ENCODE results near the gene ITPK1. TPM values are rescaled to one million over a fixed set of nuclear protein-coding genes. Genes with fewer than 3 reads are reported as not detected.

Gene ITPK1
- total RNA-seq, 4 donors from 2014 or later = 32.6 to 94.9 (median 54.6) TPM

DNA sequence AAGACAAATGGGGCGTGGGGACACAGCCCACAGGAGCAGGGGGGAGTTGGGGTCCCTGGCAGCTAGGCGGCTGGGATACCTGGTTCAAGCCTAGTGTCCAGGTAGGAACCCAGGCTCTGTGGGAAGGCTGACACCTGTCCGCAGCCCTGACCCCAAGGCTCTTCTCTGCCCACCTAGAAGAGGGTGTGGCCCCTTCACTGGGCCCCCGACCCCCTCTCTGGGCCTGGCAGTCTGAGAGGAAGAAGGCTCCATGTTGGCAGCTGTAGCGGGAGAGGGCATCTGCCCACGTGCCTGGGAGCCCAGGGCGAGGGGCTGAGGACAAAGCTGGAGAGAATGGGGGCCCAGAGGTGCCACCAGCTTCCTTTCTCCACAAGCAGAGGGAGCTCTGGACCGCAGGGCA lies 182.2 kb downstream of the ITPK1 start:
- TF ChIP-seq, protein P1, sequence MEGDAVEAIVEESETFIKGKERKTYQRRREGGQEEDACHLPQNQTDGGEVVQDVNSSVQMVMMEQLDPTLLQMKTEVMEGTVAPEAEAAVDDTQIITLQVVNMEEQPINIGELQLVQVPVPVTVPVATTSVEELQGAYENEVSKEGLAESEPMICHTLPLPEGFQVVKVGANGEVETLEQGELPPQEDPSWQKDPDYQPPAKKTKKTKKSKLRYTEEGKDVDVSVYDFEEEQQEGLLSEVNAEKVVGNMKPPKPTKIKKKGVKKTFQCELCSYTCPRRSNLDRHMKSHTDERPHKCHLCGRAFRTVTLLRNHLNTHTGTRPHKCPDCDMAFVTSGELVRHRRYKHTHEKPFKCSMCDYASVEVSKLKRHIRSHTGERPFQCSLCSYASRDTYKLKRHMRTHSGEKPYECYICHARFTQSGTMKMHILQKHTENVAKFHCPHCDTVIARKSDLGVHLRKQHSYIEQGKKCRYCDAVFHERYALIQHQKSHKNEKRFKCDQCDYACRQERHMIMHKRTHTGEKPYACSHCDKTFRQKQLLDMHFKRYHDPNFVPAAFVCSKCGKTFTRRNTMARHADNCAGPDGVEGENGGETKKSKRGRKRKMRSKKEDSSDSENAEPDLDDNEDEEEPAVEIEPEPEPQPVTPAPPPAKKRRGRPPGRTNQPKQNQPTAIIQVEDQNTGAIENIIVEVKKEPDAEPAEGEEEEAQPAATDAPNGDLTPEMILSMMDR (IDR thresholded peaks at IDR 0.05) = no peak
- ATAC-seq (ENCODE audit: low FRiP score) = no peak
- no peak for DNase-seq (ENCODE audit: low spot score)

- ATAC-seq (ENCODE audit: low FRiP score) = no peak
Observed at GRCh38 chr14:92932448-92933395, 183.0 kb downstream of the ITPK1 start.

DNA sequence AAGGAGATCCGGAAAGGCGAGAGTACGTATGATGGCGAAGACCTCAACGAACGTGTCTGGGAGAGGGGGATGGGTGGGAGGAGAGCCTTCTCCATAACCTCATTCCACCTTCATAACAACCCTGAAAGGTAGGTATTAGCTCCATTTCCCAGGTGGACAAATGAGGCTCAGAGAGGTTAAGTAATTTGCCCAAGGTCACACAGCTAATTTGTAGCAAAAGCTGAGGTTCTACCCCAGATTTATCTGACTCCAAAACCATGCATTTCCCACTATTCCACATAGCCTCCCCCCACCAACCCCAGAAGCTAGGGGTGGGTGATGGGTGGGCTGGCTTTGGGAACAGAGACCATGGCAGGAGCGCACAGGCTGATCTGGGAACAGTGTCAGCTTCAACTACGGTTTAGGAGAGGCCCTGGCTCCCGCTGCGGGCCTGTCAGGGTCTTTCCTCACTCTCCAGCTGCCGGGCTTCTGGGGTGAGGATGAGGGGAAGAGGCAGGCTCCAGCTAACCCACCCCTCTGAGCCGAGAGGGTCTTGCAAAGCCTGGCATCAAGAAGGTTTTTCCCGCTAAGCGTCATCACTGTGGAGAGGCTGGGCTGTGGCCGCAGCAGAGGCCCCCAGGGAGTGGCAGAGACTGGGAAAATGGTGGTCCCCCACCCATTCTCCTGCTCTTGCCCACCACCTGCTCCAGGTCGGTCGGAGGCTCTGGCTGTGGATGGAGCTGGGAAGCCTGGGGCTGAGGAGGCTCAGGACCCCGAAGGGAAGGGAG lies 183.9 kb downstream of the ITPK1 start:
- ATAC-seq (ENCODE audit: low FRiP score) (no peak), DNase-seq (ENCODE audit: low spot score) (no peak)
- TF ChIP-seq, protein P1 (IDR thresholded peaks at IDR 0.05) = no peak

More at GRCh38 chr14:92932448-92933395, 183.0 kb downstream of the ITPK1 start:
- TF ChIP-seq, protein P1 (IDR thresholded peaks at IDR 0.05) = no peak
- DNase-seq (ENCODE audit: low spot score) = no peak

- no peak for ATAC-seq (ENCODE audit: low FRiP score)
- TF ChIP-seq, protein P1 (IDR thresholded peaks at IDR 0.05) = no peak
Observed at GRCh38 chr14:92930737-92931602, 184.8 kb downstream of the ITPK1 start.

DNA sequence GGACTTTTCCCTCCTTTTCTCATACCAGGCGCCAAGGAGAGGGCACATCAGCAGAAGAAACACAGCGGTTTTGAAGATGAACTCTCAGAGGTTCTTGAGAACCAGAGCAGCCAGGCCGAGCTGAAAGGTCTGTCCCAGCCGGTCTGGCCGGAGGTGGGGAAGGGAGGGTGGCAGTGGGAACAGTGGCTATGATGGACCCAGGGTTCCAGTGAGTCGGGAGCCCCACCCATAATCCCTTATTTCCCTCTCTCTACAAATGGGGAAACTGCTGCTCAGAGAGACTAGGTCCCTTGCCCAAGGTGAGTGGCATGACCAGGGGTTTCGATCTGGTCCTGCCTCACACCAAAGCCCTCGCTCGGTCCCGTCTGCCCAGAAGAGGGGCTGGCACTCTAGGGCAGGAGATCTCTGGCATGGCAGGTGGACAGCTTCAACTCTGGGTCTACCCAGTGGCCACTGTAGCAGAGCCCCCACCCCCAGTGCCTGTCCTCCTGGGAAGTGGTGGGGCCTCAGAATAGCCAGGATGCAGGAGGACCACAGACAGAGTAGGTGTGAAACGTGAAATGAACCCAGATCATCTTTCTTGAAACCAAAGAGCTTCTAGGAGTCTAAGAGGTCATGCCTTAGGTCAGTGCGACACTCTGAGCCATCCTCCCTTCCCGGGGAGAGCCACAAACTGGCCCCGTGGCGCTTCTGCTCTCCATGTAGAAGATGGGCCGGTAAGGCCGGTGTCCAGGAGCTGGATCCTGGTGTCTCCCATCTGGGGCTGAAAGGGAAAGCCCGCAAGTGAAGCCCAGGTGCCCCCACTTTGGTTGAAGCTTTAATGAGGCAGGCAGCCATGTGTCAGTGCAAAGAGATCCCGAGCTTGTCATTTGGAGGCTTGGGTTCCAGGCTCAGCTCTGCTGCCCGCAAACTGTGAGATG lies 185.8 kb downstream of the ITPK1 start:
- TF ChIP-seq, protein P1 (IDR thresholded peaks at IDR 0.05) = no peak
- ATAC-seq (ENCODE audit: low FRiP score) = no peak
- DNase-seq (ENCODE audit: low spot score) = no peak

More at GRCh38 chr14:92930737-92931602, 184.8 kb downstream of the ITPK1 start:
- no peak for DNase-seq (ENCODE audit: low spot score)
